Muscle of arm (tissue), 12 donors: ENCODE results near the gene TPPP2. TPM values are rescaled to one million over a fixed set of nuclear protein-coding genes. Genes with fewer than 3 reads are reported as not detected.

Experiments used
- DNase-seq: peaks from one replicate; pipeline ENCODE4 v3.0.0-alpha.2; 2013
- polyA plus RNA-seq, 12 donors: library from polyadenylated mRNA; unstranded; fragments of 120-200 nt; gene quantifications; one replicate each; pipeline ENCODE4 v1.2.1, GENCODE V29; 2013; ENCODE audit not compliant: insufficient read length in 12 of 12

Gene TPPP2
- polyA plus RNA-seq, 12 donors, result 0.34 to 0.78 (median 0.59) TPM; not detected in 2

DNA sequence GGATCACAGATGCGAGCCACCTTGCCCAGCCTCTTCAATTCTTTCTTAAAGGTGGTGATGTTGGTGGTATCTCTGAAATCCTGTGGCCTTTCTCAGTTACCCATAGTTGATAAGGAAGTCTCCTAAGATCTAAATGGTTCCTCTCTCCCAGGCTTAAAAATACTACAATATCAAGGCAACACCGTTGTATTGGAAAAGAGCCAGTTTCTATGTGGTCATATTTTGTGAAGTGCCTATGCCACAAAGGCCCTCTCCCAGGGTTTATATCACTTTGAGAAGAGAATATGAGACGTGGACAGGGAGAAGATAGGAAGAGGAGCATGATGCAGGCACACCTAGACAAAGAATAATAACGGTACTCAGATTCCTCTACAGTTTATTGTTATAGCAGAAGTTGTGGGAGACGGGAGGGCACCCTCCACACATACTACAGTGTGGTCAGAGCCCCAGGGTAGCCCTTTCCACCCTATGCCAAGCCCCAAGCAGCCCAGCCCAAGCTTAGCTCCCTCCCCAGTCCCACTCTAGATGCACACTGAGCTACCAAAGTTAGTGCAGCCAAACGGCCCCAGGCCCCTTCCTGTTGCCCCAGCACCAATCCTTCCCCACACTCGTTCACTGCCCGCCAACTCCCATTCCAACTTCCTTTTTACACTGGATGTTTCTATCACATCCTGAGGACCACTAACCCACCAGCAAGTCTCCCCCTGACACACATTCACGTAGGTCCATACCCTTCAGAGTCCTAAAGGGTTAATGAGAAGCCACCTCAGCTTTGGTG, 13.4 kb upstream of the TPPP2 start:
- no peak for DNase-seq

DNA sequence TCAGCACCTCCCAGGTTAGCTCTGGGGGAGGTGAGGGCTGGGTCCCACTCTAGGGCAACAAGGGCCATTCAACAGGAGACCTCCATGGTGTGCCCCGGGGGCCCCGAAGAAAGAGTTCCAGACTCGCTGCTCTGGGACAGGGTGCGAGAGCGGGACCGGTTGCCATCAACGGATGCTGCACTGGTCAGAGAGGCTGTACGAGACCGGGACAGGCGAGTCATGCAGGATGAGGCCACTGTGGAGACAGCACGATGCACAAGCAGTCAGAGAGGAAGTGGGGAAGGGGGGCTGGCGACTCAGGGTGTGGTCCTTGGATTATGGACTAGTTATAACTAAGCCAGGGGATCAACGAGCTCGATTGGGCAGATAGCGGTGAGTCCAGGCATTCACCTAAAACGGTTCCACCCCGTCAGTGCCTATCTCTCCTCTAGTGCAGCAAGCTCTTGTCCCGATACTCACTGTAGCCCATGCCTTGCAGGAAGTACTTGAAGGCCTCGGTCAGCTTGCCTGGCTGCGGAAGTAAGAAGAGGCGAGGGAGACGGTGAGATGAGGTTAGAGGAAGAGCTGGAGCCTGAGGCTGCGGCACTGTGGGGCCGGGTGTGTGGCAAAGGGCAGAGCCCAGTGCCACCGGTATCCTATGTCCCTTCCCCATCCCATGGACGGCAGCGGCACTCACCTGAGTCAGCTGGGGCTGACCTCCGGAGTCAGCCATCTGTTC, 12.3 kb upstream of the TPPP2 start:
- DNase-seq, result no peak

DNA sequence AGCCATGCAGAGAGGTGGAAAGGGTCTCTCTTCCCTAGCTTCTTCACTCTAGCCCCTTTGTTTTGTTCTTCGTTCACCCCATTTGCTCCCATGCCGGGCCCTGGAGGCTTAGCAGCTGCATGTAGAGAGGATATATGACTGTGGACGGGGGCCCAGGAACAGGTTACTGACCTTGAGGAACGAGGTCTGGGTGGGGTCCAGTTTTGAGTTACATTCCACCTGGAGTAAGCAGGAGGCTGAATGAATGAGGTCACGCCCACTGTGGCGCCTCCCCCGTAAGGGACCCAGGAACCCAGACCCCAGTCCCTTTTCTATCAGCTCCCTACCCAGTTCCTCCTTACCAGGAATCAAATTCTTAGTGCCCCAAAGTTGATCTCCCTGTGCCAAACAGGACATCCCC, 11.7 kb upstream of the TPPP2 start:
- no peak for DNase-seq

DNA sequence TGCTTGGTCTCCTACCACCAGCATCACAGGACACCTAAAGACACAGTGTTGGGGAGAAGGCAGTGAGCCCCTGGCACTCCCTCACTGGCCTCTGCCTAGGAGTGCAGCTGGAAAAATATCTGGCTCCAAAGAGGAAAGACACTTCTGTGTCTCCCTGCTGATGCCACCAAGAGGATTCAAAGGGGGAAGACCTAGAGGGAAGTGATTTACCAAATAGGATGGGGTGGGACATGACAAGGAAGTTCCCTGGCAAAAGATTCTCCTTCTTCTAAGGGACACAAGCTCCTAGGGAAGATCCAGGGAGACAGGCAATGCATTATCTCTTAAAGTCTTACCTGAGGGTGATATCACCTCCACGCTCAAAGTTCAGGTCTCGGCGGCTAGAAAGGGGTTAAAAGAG, 11.2 kb upstream of the TPPP2 start:
- DNase-seq, result no peak

DNA sequence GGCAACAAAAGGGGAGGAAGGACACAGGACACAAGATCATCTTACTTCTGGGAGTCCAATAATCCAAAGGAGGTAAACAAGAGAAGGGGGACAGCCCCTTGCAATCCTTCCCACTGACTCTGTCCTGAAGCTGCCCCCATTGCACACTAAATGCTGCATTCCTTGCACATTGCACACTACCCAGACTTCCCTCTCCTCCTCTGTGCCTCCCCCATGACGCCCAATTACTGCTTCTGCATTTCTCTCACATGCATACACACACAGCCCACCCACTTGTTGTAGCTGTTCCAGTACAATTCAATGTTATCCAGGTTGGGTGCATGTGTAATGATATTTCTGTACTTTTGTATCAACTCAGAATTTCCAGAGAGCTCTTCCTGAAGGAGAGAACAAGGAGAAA, 10.7 kb upstream of the TPPP2 start:
- no peak for DNase-seq

DNA sequence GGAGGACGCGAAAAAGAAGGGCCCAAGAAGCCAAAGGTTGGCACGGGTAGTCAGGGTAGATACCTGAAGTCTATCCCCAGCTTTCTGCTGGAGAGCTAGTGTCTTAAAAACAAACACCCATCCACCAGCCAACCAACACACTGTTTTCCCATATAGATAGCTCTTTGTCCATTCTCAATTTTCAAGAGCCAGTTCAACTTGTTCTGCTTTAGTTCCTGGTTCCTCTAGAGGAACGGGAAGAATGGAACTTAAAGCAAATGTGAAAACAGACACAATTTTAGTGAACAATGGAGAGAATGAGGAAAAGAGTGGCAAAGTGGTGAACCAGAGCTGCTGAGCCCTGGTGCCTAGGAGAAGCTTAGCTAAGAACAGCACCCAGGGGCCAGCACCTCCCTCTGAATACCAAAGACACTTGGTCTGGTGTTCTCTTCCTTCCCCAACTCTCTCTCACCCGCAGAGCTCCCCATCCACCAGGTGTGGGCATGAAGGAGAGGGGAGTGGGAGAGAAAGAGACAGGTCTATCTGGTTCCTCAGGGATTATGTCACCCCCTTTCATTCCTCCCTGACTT, 9.0 kb upstream of the TPPP2 start:
- no peak for DNase-seq

DNA sequence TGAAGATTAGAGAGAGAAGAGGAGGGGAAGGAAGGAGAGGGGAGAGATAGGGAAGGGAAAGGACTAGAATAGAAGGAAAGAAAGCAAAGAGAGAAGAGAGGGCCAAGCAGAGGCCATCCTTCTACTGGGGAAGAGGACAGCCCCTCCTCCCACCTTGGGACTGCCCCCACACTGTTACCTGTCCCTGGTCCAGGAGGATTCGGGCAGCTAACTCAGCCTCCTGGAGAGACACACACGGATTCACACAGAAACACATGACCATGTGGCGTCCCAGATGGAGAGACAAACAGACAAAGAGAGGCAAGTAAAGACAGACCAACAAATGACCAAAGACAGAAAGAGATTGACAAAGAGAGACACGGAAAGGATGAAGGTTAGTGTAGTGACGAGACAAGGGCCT, 7.3 kb upstream of the TPPP2 start:
- DNase-seq, result no peak

DNA sequence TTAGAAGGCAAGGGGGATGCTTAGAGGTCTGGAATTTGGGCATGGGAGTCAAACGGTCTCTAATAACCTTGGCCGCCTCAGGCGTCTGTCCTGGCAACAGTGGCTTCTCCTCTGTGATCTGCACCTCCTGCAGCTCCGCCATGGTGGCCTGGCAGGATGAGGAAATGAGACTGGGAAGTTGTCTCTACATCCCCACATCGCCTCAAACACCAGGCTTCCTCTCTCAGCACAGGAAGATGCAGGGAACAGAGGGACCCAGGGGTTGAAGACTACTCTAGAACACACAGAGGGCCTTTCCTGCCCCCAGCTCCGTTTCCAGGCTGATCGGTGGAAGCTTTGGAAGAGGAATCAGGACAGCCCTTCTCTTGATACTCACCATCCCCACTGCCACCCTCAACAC, 6.8 kb upstream of the TPPP2 start:
- no peak for DNase-seq

DNA sequence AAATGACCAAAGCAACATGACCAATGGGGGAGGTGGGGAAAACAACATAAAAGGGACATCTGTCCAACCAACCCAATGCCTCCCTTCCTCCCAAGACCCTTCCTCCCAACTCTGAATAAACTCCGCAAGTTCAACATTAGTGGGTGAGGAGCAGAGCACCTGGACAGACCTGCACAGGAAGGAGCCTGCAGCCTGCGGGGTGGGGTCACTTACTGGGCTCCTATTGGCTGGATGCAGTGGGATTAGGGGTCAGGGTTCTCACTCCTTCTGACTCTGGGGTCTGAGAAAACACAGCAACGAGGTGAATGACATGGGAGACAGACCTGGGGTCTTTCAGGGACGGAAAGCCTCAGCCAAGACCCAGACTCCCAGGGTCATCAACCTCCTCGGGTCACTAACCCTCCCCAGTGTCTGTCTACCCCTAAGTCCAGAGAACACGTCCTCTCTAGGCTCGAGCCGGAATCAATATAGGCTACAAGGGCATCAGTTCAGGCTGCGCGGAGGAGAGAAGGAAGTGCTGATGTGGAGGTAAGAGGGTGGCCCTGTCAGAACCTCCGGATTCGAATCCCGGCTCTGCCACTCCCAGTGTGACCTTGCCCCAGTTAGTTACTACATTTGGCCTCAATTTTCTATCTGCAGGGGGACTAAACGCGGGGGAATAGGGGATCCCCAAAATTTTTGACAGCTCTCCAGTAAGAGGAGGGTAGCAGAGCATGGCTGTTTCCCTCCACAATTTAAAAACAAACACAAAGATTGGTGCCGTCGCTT, 6.0 kb upstream of the TPPP2 start:
- no peak for DNase-seq

DNA sequence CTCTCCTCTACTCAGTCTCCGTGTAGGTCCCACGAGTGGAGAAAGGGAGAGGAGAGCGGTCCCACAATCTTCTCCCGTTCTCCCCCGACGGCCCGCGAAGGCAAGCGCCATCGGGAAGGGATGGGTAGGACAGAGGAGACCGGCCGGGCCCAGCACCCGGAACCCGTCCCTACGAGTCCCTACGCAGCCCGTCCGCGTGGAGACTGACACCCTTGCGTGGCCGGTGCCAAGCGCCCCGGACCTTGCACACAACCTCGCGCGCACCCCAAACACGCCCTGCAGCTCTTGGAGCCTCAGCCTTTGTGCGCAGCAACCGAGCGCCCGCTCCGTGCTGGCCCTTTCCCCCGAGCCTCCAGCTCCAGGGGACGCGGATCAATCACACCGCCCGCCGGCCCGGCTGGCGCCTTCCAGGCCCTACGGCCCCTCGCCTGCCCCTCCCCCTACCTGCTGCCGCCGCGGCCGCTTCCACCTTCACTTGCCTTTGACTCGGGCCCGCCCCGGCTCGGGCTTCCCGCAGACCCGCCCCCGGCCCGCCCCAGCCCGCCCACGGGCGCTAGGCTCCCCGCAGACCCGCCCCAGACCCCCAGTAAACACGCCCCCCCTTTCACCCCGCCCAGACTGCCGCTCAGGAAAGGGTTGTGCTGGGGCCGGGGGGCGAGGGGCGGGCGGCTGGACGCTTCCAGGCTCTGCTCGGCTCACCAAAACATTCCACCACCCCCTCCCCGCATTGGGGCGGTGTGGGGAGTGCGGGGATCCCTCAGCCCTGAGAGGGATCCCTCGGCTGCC, 5.2 kb upstream of the TPPP2 start, which contains the start of gene NDRG2:
Gene NDRG2, minus strand, starts transcription at position 477 of the 786 bp plus-strand sequence. CDS start 1,746 bp downstream, outside the sequence.
- peak; percentile 58 for DNase-seq

DNA sequence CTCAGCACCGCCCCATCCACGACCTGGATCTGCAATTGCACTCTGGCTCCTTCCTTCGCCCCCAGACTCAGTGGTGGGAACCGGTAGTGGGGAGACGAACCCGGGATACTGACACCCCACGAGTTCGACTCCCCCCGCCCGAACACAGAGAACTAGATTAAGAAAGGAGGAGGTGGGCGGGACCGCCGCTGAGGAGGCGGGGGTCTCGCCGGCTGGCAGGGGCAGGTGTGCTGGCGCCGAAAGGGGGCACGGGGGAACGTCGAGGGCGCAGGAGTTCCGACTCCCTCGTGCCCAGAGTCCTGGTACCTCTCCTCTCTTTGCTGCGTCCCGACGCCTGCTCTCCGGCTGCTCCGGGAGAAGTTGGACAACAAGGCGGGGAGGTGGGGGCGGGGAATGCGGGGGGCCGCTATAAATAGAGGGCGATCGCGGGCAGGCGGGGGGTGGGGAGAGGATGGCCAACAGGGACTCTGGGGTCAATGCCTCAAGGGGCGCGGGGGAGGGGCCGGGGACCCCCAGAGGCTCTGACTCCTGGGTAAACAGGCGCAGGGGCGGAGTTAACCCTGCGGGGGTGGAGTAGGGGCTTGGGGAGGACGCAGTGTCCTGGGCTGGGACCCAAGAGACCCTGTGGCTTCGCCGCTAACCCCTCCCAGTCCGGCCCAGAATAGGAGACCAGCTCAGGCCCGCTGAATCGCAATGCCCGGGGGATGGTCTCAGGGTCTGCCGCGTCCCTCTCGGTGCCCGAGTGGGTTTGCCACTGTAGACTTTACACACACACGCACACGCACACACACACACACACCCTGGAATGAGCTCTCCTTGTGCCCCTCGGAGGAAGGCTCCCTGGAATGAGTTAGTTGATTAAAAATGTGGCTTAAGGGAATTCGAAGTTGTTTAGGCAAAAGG, 4.4 kb upstream of the TPPP2 start:
- DNase-seq, result no peak

DNA sequence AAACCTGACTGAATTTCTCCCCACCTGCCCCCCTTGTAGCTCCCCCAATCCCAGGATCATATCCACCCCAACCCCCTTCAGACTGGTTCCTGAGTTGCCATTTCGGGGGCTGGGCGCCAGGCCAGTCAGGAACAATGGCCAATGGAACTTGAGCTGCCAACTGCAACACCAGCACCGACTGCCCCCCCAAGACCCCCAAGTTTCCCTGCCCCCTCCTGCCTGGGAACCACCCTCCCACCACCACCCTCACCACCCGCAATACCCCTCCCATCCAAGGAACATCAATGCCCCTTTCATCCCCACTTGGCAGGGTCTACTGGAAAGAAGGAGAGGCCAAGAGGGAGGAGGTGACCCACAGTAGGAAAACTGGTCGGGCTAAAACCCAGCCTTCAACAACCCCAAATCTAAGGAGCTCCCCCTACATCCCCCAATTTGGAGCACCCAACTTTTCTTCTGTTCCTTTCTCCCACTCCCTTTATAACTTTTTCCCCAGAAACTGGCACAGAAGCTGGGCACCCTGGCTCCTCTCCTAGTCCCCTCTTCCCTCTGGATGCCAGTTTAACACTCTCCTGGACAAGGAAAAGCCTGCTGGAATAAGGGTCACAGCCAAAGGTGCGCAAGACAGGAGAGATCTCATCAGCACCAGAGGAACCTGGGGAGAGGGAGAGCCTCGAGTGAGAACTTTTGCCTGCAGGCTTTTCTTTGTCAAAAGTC, 3.6 kb upstream of the TPPP2 start:
- DNase-seq, result no peak

DNA sequence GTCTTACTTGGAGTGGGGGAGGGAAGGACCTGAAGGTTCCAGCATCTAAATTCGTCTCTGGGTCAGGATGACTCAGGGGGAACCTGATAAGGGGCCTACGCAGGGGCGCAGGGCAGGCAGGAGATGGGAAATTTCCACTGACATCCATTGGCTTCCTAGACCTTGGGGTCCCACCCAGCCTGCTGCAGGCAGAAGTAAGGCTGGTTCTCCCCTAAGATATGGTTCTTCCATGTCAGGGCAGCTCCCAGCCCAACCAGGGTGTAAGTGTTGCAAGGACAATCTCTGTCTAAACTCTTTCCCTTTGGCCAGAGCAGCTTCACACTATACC, 3.1 kb upstream of the TPPP2 start:
- DNase-seq, result no peak

DNA sequence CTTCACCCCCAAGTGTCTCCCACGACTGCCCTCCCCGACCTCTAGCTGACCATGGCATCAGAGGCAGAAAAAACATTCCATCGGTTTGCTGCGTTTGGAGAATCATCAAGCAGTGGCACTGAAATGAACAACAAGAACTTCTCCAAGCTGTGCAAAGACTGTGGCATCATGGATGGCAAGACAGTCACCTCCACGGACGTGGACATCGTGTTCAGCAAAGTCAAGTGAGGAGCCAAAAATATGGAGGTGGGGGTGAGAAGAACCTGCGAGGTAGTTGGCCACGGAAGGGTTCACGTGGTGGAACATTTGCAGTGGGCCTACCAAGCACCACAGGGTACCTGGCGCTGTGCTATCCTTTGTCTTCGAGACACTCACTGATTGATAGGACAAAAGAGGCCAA, 514 bp downstream of the TPPP2 start:
- no peak for DNase-seq

DNA sequence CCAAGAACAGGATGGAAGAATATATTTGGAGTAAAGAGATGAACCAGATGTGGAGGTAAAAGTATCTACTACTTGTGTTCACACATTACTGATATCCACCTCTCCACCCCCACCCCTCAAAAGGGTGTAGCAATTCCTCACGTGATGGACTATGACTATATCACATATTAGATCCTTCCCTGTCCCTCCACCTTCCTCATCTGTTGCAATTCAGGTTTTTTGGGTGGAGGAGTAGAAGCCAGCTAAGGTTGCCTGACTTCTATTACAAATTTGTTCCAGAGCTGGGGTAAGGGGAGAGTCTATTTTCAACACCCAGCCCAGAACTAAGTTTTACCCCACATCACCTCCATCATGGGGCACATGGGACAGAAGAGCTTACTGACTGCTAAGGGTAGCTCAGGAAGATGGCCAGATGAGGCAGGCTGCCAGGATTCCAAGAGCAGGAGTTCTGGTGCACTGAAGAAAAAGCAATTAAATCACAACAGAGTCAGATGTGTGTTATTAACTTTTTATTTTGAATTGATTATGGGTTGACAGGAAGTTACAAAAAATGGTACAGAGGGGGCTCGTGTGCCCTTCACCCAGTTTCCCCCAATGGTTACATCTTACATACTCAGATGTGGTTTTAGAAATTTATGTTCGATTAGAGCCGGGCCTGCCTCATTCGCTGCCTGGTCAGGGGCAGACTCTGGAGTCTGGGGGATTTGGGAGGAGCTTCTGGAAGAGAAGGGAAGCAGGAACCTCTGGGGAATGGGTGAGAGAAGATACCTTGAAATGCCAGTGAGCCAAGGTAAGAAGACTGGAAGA, 2.5 kb downstream of the TPPP2 start:
- no peak for DNase-seq

DNA sequence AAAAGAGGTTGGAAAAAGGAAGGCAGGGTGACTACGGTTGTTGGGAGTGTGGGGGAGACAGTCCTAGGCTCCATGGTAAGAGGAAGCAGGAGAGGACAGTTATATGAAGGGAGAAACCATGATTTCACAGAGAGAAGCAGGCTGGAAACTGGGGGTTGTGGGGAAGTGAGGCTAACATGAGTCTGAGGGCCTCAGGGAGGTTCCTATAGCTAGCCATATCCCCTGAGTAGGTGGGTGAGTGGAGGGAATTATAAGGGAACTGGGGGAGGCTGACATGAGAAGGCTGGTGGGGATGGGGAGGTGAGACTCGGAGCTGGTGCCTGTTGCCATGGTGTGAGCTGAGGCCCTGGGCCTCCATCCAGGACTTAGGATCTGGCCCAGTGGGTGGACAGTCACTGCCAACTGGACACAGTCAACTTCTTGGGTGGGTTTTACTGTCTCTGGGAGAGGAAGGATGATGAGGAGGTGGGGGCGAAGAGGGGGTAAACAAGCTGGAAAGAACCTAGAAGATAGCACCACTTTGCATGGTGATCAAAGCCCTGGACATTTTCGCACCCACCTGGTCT, 3.2 kb downstream of the TPPP2 start:
- DNase-seq, result no peak

DNA sequence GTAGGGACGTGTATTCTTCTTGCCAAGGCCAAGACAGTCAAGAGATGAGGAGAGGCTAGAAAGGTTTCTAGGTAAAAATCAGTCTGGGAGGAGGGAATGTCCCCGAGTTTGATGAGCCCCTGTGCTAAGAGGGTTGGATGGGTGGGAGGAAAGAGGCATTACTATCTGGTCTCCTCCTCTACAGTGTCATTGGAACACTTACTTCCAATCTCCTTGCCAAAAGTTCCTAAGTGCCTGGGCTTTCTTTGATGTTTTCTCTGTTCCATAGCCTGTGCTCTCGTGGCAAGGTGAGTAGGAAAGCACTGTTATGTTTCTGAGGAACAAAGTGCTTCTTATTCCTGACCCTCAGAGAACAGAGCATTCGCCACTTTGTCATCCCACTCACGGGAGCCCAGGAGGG, 4.7 kb downstream of the TPPP2 start, which contains the start of gene RNASE13:
Gene RNASE13, minus strand, starts transcription at position 101 of the 400 bp plus-strand sequence. CDS start 519 bp downstream, outside the sequence.
- no peak for DNase-seq

DNA sequence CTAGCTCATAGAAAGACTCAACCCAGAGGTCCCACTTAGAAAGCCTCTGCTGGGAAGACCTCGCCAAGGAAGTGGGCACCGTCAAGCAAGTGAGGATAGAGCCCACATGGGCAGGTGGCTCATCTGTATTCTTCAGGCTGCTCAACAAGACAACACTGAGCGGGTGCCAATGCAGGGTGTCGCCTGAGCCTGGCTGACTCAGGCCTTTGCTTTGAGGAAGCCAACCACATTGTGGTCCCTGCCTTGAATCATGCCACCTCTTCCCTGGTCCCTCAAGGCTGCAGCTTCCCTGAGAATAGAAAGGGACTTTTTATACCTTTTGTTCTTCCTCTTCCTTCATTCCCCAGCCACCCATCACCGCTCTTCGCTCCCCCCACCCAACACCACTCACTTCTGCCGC, 6.7 kb downstream of the TPPP2 start:
- DNase-seq, result no peak
